HepG2 (cell line): Measurements from ENCODE around the gene EHD1. TPM values are rescaled to one million over a fixed set of nuclear protein-coding genes. Genes with fewer than 3 reads are reported as not detected.

ENCODE experiments used
- ARID4A ChIP-seq: sonication (generic); formaldehyde crosslinking; IDR thresholded peaks from 2 replicates; pipeline ENCODE4 v1.5.0; 2020; ENCODE audit warnings: mild to moderate bottlenecking, missing genetic modification reagents, borderline replicate concordance
- BATF2 ChIP-seq: sonication (generic); formaldehyde crosslinking; IDR thresholded peaks from 2 replicates; pipeline ENCODE4 v1.8.0; 2022; ENCODE audit warnings: mild to moderate bottlenecking, missing genetic modification reagents, moderate library complexity
- CCAR2 ChIP-seq: fragments of 200-400 bp; formaldehyde crosslinking; optimal IDR thresholded peaks from 2 replicates; pipeline ENCODE3; 2018; ENCODE audit warnings: low read depth, mild to moderate bottlenecking, low read length, moderate library complexity
- E2F1 ChIP-seq: sonication (generic); formaldehyde crosslinking; IDR thresholded peaks from 2 replicates; pipeline ENCODE4 v1.5.0; 2020; ENCODE audit warnings: missing genetic modification reagents
- ERF ChIP-seq: IDR thresholded peaks from 2 replicates; pipeline ENCODE4 v1.6.1; 2018; ENCODE audit warnings: missing biosample characterization, missing genetic modification reagents
- IRF2 ChIP-seq: IDR thresholded peaks from 2 replicates; pipeline ENCODE4 v1.6.1; 2018; ENCODE audit warnings: missing genetic modification reagents, missing compliant biosample characterization
- KLF15 ChIP-seq: sonication (generic); formaldehyde crosslinking; IDR thresholded peaks from 2 replicates; pipeline ENCODE4 v1.8.1; 2023; ENCODE audit warnings: borderline replicate concordance, mild to moderate bottlenecking, inconsistent platforms, missing genetic modification reagents, mixed read lengths
- MEIS2 ChIP-seq: sonication (generic); formaldehyde crosslinking; IDR thresholded peaks from 2 replicates; pipeline ENCODE4 v1.9.0; 2021; ENCODE audit warnings: mild to moderate bottlenecking, missing genetic modification reagents
- MIXL1 ChIP-seq: IDR thresholded peaks from 2 replicates; pipeline ENCODE4 v1.6.1; 2016
- MLLT10 ChIP-seq: sonication (generic); formaldehyde crosslinking; IDR thresholded peaks from 2 replicates; pipeline ENCODE4 v1.4.0; 2020; ENCODE audit warnings: missing genetic modification reagents
- NFKB2 ChIP-seq: sonication (generic); formaldehyde crosslinking; IDR thresholded peaks from 2 replicates; pipeline ENCODE4 v1.4.0; 2020; ENCODE audit warnings: missing genetic modification reagents, borderline replicate concordance
- NR0B2 ChIP-seq: sonication (generic); formaldehyde crosslinking; IDR thresholded peaks from 2 replicates; pipeline ENCODE4 v1.4.0; 2020; ENCODE audit warnings: mild to moderate bottlenecking, missing genetic modification reagents
- PCBP1 ChIP-seq: fragments of 200-400 bp; formaldehyde crosslinking; IDR thresholded peaks from 2 replicates; pipeline ENCODE4 v1.6.1; 2017; ENCODE audit warnings: mild to moderate bottlenecking, low read depth, low read length, borderline replicate concordance
- POLR2A ChIP-seq, 2 experiments: IDR thresholded peaks; 2 replicates each; pipeline ENCODE4 v1.6.1; 2011; ENCODE audit warnings: low read depth in 2 of 2, low read length in 2 of 2, mild to moderate bottlenecking in 1 of 2, moderate library complexity in 1 of 2; ENCODE audit not compliant: insufficient read depth in 1 of 2
- RBFOX2 ChIP-seq: fragments of 200-400 bp; formaldehyde crosslinking; IDR thresholded peaks from 2 replicates; pipeline ENCODE4 v1.6.1; 2017; ENCODE audit warnings: low read depth, mild to moderate bottlenecking, low read length
- RCOR2 ChIP-seq: IDR thresholded peaks from 2 replicates; pipeline ENCODE4 v1.6.1; 2016; ENCODE audit warnings: missing biosample characterization, missing genetic modification reagents
- REXO4 ChIP-seq: sonication (generic); formaldehyde crosslinking; IDR thresholded peaks from 2 replicates; pipeline ENCODE4 v1.8.0; 2022; ENCODE audit warnings: missing genetic modification reagents, mild to moderate bottlenecking, borderline replicate concordance
- SIX1 ChIP-seq: sonication (generic); formaldehyde crosslinking; IDR thresholded peaks from 2 replicates; pipeline ENCODE4 v1.4.0; 2020; ENCODE audit warnings: missing genetic modification reagents, borderline replicate concordance
- YEATS2 ChIP-seq: sonication (generic); formaldehyde crosslinking; IDR thresholded peaks from 2 replicates; pipeline ENCODE4 v1.4.0; 2020; ENCODE audit warnings: missing genetic modification reagents, borderline replicate concordance
- ZFP62 ChIP-seq: sonication (generic); formaldehyde crosslinking; IDR thresholded peaks from 2 replicates; pipeline ENCODE4 v1.4.0; 2020; ENCODE audit warnings: missing genetic modification reagents
- ZNF333 ChIP-seq: sonication (generic); formaldehyde crosslinking; IDR thresholded peaks from 2 replicates; pipeline ENCODE4 v1.4.0; 2020; ENCODE audit warnings: mild to moderate bottlenecking, missing genetic modification reagents, borderline replicate concordance
- ZNF563 ChIP-seq: sonication (generic); formaldehyde crosslinking; IDR thresholded peaks from 2 replicates; pipeline ENCODE4 v1.8.0; 2022; ENCODE audit warnings: mild to moderate bottlenecking, moderate library complexity, missing genetic modification reagents
- ZNF678 ChIP-seq: sonication (generic); formaldehyde crosslinking; IDR thresholded peaks from 2 replicates; pipeline ENCODE4 v1.4.0; 2020; ENCODE audit warnings: mild to moderate bottlenecking, missing genetic modification reagents
- ZNF792 ChIP-seq: IDR thresholded peaks from 2 replicates; pipeline ENCODE4 v1.6.1; 2016
- ZNF883 ChIP-seq: sonication (generic); formaldehyde crosslinking; IDR thresholded peaks from 2 replicates; pipeline ENCODE4 v1.5.1; 2020; ENCODE audit warnings: mild to moderate bottlenecking, missing genetic modification reagents; ENCODE audit errors: not compliant biosample characterization
- polyA plus RNA-seq, 8 experiments: library from polyadenylated mRNA; depleted of rRNA in 3 of 8; stranded (reverse) in 7 of 8; unstranded in 1 of 8; fragments of >200 nt; fragmentation: Illumina TruSeq in 4 of 8; extraction: Trizol in 4 of 8; gene quantifications; 2 replicates each; pipeline versions ENCODE4 v1.2.1 to v1.2.3, GENCODE V29; 2011 to 2016; ENCODE audit warnings: low read depth in 4 of 8, missing spikeins in 1 of 8, mixed read lengths in 1 of 8; ENCODE audit not compliant: insufficient read depth in 1 of 8
- total RNA-seq, 5 experiments: library from RNA; depleted of rRNA; stranded (reverse); fragments of >200 nt; fragmentation: Illumina TruSeq; extraction: Trizol; gene quantifications; 2 replicates each; pipeline ENCODE4 v1.2.3, GENCODE V29; 2016; ENCODE audit warnings: low read depth in 1 of 5

The EHD1 gene
- total and polyA plus RNA-seq, 2 of the 13 experiments (the other 11 are each of a cell fraction or from before 2014, with no cell fraction given), result 23.6 to 26.6 TPM

- TF ChIP-seq NFKB2 (CRISPR knock-in tag) (no peak), YEATS2 (CRISPR knock-in tag) (peak; percentile 39; the same call in 1 of the 2 replicates), ZNF563 (no peak), NR0B2 (CRISPR knock-in tag) (no peak), BATF2 (no peak), MIXL1 (CRISPR knock-in tag) (no peak; the same call in 1 of the 2 replicates), E2F1 (CRISPR knock-in tag) (no peak), ZFP62 (no peak), MLLT10 (CRISPR knock-in tag) (no peak), ZNF678 (CRISPR knock-in tag) (no peak), SIX1 (CRISPR knock-in tag) (no peak), MEIS2 (0 out of 2 replicates have a peak, but pooled peaks have one; percentile 44), REXO4 (CRISPR knock-in tag) (no peak), IRF2 (CRISPR knock-in tag) (no peak; the same call in 1 of the 2 replicates), KLF15 (CRISPR knock-in tag) (no peak), POLR2A (IDR thresholded peaks at IDR 0.05; ENCODE audit: insufficient read depth in 1 of 2, low read depth in 2 of 2, low read length in 2 of 2) (no peak), ERF (no peak; the same call in 1 of the 2 replicates), ARID4A (peak; percentile 50), PCBP1 (no peak), ZNF792 (CRISPR knock-in tag) (no peak), RCOR2 (CRISPR knock-in tag) (no peak), CCAR2 (no peak), ZNF333 (CRISPR knock-in tag) (no peak), ZNF883 (CRISPR knock-in tag) (no peak), RBFOX2 (no peak)
Measured at GRCh38 chr11:64842851-64843685, 35.4 kb downstream of the EHD1 start (continued).
